ENCODE results near the gene RSPH10B2.
"Not testable (repeated sequence)": the region's sequence is repeated elsewhere in the genome, so short reads cannot be mapped to it uniquely, and the experiment has no call there.

DNA sequence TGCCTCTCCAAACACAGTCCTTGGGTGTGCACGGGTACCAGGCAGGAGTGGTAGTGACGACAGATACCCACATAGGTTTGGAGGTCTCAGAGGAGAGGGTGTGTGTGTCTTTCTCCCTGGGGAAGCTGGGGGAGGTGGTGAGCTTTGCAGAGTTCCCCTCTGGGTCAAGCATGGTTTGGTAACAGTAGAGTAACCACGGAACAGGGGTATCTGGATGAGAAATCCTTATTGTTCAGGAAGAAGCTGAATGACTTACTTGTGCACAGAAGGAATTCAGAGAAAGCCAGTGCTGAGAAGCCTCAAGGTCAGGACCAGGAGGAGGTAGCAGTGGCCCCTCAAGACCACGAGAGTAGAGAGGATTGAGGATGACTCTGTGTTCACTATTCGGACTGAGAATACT lies 75.7 kb downstream of the RSPH10B2 start:
- not testable (repeated sequence) for TF ChIP-seq JUN (IDR thresholded peaks at IDR 0.05; ENCODE audit: low read depth, low read length); MAFK (IDR thresholded peaks at IDR 0.05; ENCODE audit: low read depth, low read length); POLR2AphosphoS5 (IDR thresholded peaks at IDR 0.05; ENCODE audit: low read depth, low read length); SP2 (IDR thresholded peaks at IDR 0.05; ENCODE audit: low read length); ASH2L (IDR thresholded peaks at IDR 0.05; ENCODE audit: low read length); EP300 (IDR thresholded peaks at IDR 0.05; ENCODE audit: borderline replicate concordance in 1 of 2, low read depth in 2 of 2, low read length in 2 of 2); PHF8 (conservative IDR thresholded peaks at IDR 0.05; ENCODE audit: low read depth, low read length); CHD2 (IDR thresholded peaks at IDR 0.05; ENCODE audit: low read length)
- TF ChIP-seq, protein P1, sequence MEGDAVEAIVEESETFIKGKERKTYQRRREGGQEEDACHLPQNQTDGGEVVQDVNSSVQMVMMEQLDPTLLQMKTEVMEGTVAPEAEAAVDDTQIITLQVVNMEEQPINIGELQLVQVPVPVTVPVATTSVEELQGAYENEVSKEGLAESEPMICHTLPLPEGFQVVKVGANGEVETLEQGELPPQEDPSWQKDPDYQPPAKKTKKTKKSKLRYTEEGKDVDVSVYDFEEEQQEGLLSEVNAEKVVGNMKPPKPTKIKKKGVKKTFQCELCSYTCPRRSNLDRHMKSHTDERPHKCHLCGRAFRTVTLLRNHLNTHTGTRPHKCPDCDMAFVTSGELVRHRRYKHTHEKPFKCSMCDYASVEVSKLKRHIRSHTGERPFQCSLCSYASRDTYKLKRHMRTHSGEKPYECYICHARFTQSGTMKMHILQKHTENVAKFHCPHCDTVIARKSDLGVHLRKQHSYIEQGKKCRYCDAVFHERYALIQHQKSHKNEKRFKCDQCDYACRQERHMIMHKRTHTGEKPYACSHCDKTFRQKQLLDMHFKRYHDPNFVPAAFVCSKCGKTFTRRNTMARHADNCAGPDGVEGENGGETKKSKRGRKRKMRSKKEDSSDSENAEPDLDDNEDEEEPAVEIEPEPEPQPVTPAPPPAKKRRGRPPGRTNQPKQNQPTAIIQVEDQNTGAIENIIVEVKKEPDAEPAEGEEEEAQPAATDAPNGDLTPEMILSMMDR (IDR thresholded peaks at IDR 0.05; ENCODE audit: control extremely low read depth in 1 of 3, insufficient read depth in 1 of 3, low read depth in 1 of 3, low read length in 3 of 3) = not testable (repeated sequence)
- TF ChIP-seq, protein P2, sequence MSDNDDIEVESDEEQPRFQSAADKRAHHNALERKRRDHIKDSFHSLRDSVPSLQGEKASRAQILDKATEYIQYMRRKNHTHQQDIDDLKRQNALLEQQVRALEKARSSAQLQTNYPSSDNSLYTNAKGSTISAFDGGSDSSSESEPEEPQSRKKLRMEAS (IDR thresholded peaks at IDR 0.05) = not testable (repeated sequence)

All from H1 (cell line).